GM21576 (cell line): ENCODE measurements around the gene RP9.
"Not testable (repeated sequence)": the region's sequence is repeated elsewhere in the genome, so short reads cannot be mapped to it uniquely, and the experiment has no call there.

Source experiments
- ATAC-seq: cut with Tn5 transposase; IDR thresholded peaks from one replicate; pipeline ENCODE4 v1.9.1; 2021; ENCODE audit warnings: mild to moderate bottlenecking, moderate library complexity; ENCODE audit not compliant: unreplicated experiment

RP9 gene

DNA sequence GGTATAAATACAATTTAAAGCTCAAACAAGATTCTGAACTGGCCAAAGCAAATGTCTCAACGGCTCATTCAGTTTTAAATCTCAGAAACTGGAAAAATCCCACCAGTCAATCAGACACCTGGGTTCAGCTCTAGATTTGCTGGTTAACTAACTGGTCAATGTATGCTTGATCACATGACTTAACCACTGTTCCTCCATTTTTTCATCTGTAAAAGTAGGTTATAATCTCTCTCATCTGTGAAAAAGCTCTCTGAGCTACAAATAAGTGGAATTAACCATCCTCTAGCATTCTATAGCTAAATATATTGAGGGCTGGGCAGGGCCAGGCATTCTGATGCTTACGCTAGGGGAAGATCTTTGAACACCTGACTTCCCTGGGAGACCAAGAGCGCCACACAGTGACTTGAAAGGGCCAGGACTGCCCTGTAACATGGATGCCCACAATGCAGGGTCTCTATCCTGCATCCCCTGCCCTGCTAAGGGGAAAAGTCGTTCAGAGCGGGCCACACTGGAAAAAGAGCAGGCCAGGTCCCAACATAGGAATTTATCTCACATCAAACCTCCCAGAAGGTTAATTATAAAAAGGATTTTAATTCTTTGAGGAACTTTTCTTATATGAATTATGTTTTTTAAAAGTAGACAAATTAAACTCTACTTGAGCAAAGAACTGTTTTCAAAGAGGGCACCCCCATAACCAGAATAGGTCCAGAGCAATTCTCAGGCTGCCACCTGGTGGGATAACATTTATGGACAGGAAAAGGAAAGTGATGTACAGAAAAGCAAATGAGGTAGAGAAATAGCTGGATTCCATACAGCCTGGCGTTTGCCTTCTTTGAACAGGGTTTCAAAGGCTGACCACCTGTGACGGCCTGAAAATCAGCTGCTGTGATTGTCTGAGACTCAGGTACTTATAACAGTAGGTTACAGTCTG lies 1.8 kb downstream of the RP9 start:
- peak; percentile 30 for ATAC-seq

DNA sequence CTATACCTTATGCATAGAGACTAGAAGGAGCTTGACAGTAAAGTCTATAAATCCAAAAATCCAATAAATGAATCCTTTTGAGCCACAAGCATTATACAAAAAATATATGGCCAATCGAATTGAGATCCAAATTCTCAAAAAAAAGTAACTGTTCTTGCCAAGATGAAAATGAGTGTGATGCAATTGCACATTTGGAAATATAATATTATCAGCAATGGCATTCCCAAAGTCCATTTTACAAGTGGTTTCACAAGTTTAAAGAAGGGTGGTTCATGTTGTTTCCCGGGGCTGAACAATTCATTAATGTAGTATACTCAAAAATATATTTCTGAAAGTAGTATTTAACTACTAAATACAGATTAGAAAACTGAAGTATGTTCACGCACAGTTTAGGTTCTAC lies 7.3 kb downstream of the RP9 start:
- no peak for ATAC-seq

DNA sequence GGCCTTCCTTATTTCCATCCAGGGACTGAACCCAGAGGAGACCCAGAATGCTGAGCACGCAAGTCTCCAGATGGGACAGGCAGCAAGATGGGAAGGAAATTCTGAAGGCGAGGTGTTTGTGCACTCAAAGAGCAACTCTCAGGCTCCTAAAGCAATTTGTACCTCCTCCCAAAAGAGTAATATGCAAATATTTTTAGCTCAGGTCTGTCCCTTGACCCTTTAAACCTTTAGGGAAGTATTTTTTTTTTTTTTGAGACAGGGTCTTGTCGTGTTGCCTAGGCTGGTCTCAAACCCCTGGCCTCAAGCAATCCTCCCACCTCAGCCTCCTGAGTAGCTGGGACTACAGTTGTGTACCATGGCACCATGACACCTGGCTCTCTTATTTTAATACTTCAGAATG lies 8.4 kb downstream of the RP9 start:
- ATAC-seq: no peak

DNA sequence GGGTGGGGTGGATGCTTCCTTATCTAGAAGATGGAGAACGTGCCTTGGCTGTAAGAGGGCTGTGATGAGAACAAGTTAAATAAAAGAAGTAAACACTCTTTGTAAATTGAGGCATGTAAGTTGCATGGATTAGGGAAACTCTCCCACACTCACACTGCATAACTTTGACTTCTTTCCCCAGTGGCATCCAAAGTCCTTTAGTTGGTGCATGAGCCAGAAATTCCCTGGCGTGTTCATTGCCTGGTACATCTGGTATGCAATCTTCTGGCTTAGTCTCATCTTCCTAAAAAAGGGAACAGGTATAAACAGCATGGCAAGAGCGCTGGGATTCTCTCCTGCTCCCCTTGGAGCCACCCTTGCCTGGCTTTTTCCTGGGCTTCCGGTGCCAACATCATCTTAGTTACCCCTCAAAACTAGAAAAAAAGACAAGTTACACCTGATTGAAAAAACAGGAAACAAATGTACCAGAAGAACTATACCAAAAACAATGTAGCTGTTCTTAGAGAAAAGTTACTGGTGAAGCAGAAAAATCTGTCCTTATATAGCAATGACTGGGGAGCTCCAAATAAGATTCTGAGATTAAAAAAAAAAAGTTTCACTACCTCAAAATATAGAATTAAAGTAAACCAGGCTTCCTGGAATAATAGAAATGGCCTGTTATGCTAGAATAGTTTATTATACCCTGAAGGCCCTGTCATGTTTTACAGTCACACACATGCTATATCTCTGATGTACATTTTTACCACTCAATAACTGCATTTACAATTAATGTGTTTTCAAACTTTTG lies 9.9 kb downstream of the RP9 start:
- ATAC-seq: no peak

DNA sequence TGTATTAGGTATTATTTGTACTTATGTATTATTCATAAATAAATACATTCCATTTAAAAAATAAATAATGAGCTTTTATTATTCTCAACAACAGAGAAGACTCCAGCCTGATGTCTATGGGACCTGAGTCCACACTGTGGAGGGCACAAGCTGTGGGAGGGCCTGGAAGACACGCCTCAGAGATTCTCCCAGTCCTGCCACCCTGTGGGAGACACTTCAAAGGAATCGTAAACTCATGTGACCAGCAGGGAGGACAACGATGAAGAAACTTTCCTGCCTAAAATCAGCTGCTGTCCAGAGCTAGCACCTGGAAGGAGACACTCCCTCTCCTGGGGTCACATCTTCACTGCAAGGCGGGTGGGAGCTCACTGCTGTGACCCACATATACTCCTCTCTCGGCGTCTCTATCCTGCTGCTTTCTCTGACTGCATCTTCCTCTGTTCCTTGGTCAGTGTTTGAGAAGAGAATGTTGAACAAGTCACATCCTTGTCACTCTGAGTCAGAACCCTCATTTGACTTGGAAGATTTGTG lies 14.4 kb downstream of the RP9 start:
- ATAC-seq: not testable (repeated sequence)

DNA sequence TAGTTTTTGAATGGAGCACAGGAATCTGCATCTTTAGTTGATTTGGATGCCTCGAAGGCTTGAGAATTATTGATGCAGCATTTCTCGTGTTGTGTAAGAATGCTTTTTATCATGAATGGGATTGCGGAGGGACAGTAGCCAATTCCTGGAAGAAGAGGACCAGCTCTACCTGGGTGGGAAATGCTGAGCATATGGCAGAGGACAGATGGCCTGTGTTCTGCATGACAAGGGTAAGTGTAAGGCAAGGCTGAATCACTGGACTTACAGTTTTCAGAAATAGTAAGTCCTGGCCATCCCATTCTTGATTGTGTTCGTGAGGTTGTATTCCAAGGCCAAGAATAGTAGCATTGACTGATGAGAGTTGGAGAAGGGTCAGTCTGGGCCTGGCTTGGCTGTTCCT lies 15.9 kb downstream of the RP9 start:
- no peak for ATAC-seq

DNA sequence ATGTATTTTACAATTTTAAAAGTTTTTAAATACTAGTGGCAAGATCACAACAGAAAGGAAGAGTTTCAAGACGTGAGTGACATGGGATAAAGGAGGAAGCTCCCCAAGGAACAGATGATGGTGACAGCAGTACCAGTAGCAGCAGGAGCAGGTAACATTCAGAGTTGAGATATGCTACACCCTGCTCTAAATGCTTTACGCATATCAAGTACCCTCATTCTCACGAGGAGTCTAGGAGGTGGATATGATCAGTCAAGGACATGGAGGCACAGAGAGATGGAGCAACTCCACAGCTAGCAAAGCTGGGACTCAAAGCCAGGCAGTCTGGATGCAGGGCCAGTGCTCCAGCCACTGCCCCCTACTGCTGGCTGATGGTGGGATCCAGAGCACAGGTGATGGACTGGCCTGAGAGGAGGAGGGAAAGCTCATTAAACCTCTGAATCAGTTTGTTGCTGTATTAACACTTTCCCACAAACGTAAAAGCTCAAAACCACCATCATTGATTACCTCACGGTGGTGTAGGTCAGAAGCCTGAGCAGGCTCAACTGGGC lies 17.5 kb downstream of the RP9 start:
- ATAC-seq: no peak

DNA sequence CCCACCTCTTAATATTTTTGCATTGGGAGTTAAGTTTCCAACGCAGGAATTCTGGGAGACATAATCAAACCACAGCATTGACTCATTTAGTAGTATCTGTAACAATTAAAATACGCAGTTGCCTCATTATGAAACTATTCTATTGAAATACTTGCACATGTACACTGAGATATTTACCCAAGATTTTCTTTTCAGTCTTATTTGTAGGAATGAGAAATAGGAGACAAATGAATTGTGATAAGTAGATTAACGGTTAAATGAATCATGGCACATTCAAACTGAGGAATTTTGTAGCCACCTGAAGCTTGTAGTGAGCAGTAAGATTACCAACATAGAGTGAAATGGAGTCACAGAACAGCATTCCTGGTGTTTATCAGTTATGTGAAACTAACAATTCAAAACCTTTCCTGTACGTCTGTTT lies 18.1 kb downstream of the RP9 start:
- no peak for ATAC-seq

DNA sequence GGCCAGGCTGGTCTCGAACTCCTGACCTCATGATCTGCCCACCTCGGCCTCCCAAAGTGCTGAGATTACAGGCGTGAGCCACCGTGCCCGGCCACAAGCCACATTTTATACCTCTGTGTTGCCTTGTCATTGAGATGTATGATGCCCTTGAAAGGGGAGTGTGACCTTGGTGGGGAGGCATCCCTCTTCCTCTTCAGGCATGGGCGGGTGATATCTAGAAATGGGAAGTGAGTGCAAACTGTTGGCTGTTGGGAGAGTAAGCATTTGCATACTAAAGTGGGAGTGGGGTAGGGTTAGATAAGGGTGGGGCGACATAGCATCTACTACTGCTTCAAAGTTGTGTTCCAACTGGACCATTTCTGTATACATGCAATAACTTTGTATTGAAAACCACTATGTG lies 20.1 kb downstream of the RP9 start:
- no peak for ATAC-seq

DNA sequence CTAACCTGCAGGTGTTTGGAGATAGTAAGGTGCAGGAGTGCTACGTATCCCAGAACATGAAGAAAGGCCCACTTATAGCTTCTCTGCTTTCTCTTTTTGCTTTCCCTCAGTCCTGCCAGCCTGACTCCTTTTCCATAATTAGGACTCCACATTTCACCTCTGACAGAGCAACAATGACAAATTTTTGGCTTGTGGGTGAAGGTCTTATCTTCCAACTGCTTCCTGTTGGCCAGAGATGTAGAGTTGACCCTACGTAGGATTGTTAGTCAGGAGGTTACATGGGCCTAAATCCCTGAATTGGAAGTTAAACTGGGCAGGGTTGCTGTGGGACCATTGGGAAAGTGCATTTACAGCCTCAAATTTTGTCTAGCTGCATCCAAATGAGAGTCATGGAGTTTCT lies 21.3 kb downstream of the RP9 start:
- ATAC-seq: no peak

DNA sequence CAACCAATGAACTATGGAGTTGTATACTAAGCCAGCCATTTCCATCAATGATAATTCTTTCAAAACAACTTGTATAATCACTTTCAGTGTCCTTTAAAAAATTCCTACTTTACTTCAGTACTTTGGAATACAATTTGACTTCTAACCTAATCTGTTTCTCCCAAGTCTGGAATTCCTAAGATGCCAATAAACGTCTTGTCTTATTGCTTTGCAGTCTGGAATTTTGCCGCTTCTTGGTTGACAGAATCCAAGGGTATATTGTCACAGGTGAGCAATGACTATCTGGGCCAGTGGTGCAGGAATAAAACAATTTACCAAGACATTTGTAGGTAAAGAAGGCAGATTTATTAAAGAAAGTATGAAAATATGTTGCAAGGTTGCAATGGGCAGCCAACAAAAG lies 21.8 kb downstream of the RP9 start:
- ATAC-seq: no peak

DNA sequence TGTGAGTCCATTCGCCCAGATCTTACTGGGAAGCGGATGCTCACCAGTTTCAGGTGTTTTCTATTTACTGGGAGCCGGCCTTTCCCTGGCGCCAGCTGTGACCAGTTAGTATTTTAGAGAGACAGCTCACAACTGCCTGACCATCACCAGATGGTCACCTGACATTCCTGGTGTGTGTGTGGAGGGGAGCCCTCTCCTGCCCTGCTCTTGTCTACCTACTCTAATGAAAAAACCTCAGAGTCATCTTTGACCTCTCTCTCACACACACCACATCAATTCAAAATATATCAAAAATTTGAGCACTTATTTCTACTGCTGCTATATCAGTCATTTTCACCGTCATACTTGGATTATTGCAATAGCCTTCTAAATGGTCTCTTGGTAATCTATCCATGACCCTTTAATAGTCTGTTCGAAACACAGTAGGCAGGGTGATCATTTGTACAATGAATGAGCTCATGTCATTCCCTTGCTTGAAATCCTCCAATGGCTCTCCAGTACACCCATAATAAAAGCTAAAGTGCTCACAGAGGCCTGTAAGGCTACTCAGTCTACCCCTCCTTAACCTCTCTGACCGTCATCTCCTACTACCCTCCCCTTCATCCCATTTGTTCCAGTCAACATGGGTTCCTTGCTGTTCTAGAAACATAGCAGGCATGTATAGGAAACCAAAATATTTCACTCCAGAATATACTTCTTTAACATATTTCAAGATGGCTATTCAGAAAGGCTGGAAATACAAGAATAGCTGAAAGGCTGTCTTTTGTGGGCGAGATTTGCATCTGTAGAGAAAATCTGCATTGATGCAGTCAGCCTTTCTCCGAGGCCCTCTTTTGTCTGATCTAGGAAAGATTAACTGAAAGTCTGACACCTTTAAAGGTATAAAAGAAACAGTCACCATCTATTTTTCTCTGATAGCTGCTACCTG lies 29.2 kb downstream of the RP9 start:
- no peak for ATAC-seq

DNA sequence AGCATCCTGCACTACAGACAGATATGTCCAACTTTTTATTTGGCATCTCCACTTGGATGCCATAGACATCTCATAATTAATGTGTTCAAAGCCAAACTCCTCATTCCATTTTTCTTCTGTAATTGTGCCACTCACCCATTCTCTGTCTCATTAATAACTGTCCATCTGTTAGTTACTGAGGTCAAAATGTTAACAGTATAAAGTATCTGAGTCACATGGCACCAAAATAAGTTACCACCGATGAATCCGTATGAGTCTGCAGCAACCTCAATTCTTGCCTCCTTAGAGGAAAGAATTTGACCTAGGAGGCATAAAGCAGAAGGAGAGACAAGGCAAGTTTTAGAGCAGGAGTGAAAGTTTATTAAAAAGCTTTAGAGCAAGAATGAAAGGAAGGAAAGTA lies 30.1 kb downstream of the RP9 start:
- ATAC-seq: no peak

DNA sequence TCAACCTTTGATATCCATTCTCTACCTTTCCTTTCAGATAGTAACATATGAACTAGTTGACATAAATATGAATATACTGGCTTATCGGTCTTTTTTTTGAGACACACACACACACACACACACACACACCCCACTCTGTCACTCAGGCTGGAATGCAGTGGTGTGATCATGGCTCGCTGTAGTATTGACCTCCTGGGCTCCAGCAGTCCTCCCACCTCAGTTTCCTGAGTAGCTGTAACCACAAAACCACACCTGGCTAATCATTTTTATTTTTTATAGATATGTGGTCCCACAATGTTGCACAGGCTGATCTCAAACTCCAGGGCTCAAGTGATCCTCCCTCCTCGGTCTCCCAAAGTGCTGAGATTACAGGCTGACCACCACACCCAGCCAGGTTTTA lies 32.5 kb downstream of the RP9 start:
- no peak for ATAC-seq

DNA sequence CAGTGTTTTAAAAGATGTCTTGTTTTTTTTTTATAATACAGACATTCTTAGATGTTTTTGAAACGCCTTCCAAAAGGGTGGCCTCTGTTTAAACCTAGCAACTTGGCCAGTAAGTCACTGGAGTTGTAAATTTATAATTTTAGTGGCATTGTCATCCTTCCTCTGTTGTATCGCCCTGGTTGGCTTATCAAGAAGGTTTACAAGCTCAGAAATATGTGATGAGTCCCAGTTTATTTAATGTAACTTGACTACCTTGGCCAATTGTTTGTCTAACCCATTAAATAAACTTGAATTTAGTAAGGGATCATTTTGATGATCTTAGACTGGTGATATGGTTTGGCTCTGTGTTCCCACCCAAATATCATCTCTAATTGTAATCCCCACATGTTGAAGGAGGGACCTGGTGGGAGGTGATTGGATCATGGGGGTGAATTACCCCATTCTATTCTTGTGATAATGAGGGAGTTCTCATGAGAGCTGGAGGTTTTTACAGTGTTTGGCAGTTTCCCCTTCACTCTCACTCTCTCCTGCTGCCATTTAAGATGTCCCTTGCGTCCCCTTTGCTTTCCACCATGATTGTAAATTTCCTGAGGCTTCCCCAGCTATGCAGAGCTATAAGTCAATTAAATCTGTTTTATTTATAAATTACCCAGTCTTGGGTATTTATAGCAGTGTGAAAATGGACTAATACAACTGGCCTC lies 33.2 kb downstream of the RP9 start:
- ATAC-seq: no peak

DNA sequence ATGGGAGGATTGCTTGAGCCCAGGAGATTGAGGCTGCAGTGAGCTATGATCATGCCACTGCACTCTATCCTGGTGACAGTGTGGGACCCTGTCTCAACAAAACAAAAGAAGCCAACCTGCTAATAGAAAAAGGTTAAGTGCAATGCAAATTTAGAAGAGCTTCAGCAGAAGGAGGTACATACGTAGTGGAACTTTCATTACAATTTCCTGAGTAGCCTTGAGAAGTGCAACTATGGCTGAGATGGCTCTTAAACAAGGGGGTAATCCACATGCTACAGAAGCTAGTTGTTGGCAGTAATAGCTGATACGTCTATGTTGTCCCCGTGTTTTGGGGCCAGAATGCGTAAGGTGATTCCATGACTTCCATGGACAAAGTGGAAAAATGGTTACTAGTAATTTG lies 36.0 kb downstream of the RP9 start:
- no peak for ATAC-seq

DNA sequence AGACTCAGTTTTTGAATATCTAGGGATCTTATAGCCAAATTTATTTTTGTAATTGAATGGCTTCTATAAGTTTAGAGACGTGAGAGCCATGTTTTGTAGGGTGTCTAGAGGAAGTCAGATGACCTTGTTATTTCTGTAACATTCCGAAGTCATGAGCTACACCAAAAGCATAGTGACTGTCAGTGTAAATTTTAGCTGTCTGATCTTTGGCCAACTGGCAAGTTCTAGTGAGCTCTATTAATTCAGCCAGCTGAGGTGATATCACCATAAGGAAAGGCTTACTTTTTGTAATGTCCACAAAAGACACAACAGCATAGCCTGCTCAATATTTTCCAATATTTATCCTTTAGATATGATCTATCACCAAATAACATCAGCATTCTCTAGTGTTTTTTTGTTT lies 36.7 kb downstream of the RP9 start:
- ATAC-seq: no peak

DNA sequence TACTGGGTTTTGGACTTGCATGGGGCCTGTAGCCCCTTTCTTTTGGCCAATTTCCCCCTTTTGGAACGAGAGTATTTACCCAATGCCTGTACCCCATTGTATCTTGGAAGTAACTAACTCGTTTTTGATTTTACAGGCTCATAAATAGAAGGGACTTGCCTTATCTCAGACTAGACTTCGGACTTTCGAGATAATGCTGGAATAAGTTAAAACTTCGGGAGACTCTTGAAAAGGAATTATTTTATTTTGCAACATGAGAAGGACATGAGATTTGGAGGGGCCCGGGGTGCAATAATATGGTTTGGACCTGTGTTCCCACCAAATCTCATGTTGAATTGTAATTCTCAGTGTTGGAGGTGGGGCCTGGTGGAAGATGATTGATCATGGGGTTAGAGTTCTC lies 38.4 kb downstream of the RP9 start:
- ATAC-seq: no peak

DNA sequence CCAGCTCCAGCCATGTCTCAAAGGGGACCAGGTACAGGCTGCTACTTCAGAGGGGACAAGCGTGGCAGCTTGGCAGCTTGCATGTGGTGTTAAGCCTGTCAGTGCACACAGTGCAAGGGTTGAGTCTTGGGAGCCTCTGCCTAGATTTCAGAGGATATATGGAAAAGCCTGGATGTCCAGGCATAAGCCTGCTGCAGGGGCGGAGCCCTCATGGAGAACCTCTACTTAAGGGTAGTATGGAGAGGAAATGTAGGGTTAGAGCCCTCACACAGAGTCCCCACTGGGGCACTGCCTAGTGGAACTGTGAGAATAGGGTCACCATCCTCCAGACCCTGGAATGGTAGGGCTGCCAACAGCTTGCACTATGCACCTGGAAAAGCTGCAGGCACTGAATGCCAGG lies 38.9 kb downstream of the RP9 start:
- ATAC-seq: no peak

DNA sequence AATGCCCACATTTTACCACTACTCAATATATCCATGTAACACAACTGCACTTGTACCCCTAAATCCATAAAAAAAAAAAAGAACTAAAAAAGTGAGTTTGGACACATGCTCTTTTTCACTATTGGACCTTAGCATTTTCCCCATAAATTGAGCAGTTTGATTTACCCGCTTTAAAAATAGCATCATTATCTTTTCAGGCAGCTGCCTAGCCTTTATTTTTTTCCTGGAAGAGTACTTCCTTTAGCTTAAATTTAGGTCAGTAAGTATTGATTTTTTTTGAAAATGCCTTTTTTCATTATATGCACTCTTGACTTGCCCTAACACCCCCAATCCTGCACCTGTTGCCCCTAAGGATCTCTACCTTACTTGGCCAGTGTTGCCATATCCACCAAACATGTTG lies 41.3 kb downstream of the RP9 start:
- no peak for ATAC-seq
